Measurements from ENCODE around the gene CLN3. TPM values are rescaled to one million over a fixed set of nuclear protein-coding genes. Genes with fewer than 3 reads are reported as not detected.

The CLN3 gene
- total and polyA plus RNA-seq, 2 donors from 2014 or later: 35.0 to 54.1 TPM

Other genes with a start within 250 kb of the CLN3 start
- 2.5 TPM for gene SBK1, start 199.5 kb downstream of the CLN3 start, total RNA-seq
- 1.4 TPM for gene SBK1, start 199.5 kb downstream of the CLN3 start, polyA plus RNA-seq (ENCODE audit: insufficient read depth, low read depth, low replicate concordance)
- 2.4 TPM for gene NPIPB6, start 128.6 kb downstream of the CLN3 start, total RNA-seq
- gene NPIPB6, start 128.6 kb downstream of the CLN3 start, polyA plus RNA-seq (ENCODE audit: insufficient read depth, low read depth, low replicate concordance): not detected
- gene EIF3CL, start 88.2 kb downstream of the CLN3 start, total RNA-seq: 26.7 TPM
- 61.0 TPM for gene EIF3CL, start 88.2 kb downstream of the CLN3 start, polyA plus RNA-seq (ENCODE audit: insufficient read depth, low read depth, low replicate concordance)
- not detected for gene NPIPB7, start 19.7 kb downstream of the CLN3 start, total RNA-seq
- gene NPIPB7, start 19.7 kb downstream of the CLN3 start, polyA plus RNA-seq (ENCODE audit: insufficient read depth, low read depth, low replicate concordance): not detected
- gene APOBR, start 2.6 kb upstream of the CLN3 start, total RNA-seq: 3.2 TPM
- 0.45 TPM for gene APOBR, start 2.6 kb upstream of the CLN3 start, polyA plus RNA-seq (ENCODE audit: insufficient read depth, low read depth, low replicate concordance)
- 0.31 TPM for gene IL27, start 14.8 kb upstream of the CLN3 start, total RNA-seq
- not detected for gene IL27, start 14.8 kb upstream of the CLN3 start, polyA plus RNA-seq (ENCODE audit: insufficient read depth, low read depth, low replicate concordance)
- 64.7 TPM for gene NUPR1, start 46.9 kb upstream of the CLN3 start, total RNA-seq
- 125 TPM for gene NUPR1, start 46.9 kb upstream of the CLN3 start, polyA plus RNA-seq (ENCODE audit: insufficient read depth, low read depth, low replicate concordance)
- 28.5 TPM for gene SGF29, start 61.8 kb upstream of the CLN3 start, total RNA-seq
- 20.6 TPM for gene SGF29, start 61.8 kb upstream of the CLN3 start, polyA plus RNA-seq (ENCODE audit: insufficient read depth, low read depth, low replicate concordance)
- 1.1 TPM for gene SULT1A2, start 105.0 kb upstream of the CLN3 start, total RNA-seq
- 13.3 TPM for gene SULT1A2, start 105.0 kb upstream of the CLN3 start, polyA plus RNA-seq (ENCODE audit: insufficient read depth, low read depth, low replicate concordance)
- 20.7 TPM for gene SULT1A1, start 118.0 kb upstream of the CLN3 start, total RNA-seq
- gene SULT1A1, start 118.0 kb upstream of the CLN3 start, polyA plus RNA-seq (ENCODE audit: insufficient read depth, low read depth, low replicate concordance): 50.2 TPM
- 2.0 TPM for gene NPIPB8, start 146.0 kb upstream of the CLN3 start, total RNA-seq
- gene NPIPB8, start 146.0 kb upstream of the CLN3 start, polyA plus RNA-seq (ENCODE audit: insufficient read depth, low read depth, low replicate concordance): not detected
- 424 TPM for gene EIF3C, start 219.4 kb upstream of the CLN3 start, total RNA-seq
- 542 TPM for gene EIF3C, start 219.4 kb upstream of the CLN3 start, polyA plus RNA-seq (ENCODE audit: insufficient read depth, low read depth, low replicate concordance)